GM12891 (cell line): Measurements from ENCODE around the gene SMIM43.

Source experiments
- PAX5 ChIP-seq: IDR thresholded peaks from 2 replicates; pipeline ENCODE4 v1.6.1; 2011; ENCODE audit warnings: low read length, moderate library complexity, mild to moderate bottlenecking; ENCODE audit not compliant: insufficient read depth, severe bottlenecking
- POLR2A ChIP-seq: IDR thresholded peaks from 2 replicates; pipeline ENCODE4 v1.6.1; 2011; ENCODE audit warnings: low read depth, low read length, control low read depth
- POLR2AphosphoS5 ChIP-seq: IDR thresholded peaks from 2 replicates; pipeline ENCODE4 v1.6.1; 2011; ENCODE audit warnings: low read depth, low read length, control low read depth
- POU2F2 ChIP-seq: IDR thresholded peaks from 2 replicates; pipeline ENCODE4 v1.6.1; 2011; ENCODE audit warnings: low read depth, mild to moderate bottlenecking, control low read depth, low read length, moderate library complexity
- SPI1 ChIP-seq: IDR thresholded peaks from 2 replicates; pipeline ENCODE4 v1.6.1; 2011; ENCODE audit warnings: low read depth, low read length, control low read depth
- TAF1 ChIP-seq: IDR thresholded peaks from 2 replicates; pipeline ENCODE4 v1.6.1; 2011; ENCODE audit warnings: low read depth, low read length, control low read depth

- TF ChIP-seq TAF1 (no peak), POLR2AphosphoS5 (no peak), SPI1 (no peak), POLR2A (no peak), POU2F2 (no peak), PAX5 (no peak)
These were observed 31.0 kb downstream of the SMIM43 start for GRCh38 chr4:121733942-121734341.
